Vagina (tissue), 2 donors: ENCODE measurements around the gene RBM15B.

Source experiments
- CTCF ChIP-seq, 3 experiments: fragments of 450-650 bp in 2 of 3; fragments of 200-600 bp in 1 of 3; sonication (generic) in 1 of 3; IDR thresholded peaks; one replicate each; pipeline ENCODE4 v1.5.1; 2017 to 2019; ENCODE audit warnings: antibody characterized with exemption in 3 of 3, mild to moderate bottlenecking in 2 of 3, moderate library complexity in 2 of 3
- POLR2A ChIP-seq, 2 donors: fragments of 450-650 bp; IDR thresholded peaks; one replicate each; pipeline ENCODE4 v1.6.1; 2017; ENCODE audit warnings: antibody characterized with exemption in 2 of 2, mild to moderate bottlenecking in 2 of 2, moderate library complexity in 2 of 2

GRCh38 chr3:51397392-51397791, 6.3 kb downstream of the RBM15B start:
- no peak for TF ChIP-seq CTCF (IDR thresholded peaks at IDR 0.05)
- TF ChIP-seq POLR2A (IDR thresholded peaks at IDR 0.05) = no peak
